CD4-positive, alpha-beta T cell treated with Interleukin-2 at 100 ng/mL for 4 hours (primary cell): ENCODE data around the gene ZNRF2.

Experiments
- DNase-seq: peaks from one replicate; pipeline ENCODE4 v3.0.0-alpha.2; 2020; ENCODE audit warnings: low spot score

The ZNRF2 gene

DNA sequence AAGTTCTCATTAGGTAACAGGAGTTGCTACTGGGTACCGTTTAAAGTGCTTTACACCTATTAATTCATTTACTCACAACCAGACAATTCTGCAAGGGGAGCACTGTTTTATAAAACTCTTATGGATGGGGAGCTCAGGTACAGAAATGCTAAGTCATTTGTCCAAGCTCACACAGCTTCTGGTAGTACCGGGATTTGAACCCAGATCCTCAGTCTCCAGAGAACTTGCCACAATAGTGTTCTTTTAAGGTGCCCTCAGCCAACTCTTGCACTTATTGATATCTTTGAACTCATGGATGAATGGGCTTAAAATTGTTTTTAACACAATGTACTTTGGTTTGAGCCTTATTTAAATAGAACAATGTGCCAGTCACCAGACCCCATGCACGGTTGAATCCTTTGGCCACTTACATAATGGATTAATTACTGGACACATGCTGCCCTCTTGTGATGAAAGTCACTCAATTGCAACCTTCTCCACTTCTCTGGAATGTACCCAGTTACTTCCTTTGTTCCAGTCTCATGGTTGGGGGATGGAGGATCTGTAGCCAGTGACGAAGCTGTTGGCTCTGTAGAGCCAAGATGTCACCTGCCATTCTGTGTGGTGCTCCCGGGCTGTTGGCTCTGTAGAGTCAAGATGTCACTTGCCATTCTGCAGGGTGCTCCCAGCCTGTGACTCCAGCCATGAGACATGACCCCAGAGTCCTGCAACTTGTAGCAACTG, 128.5 kb downstream of the ZNRF2 start:
- DNase-seq, result peak; percentile 47

DNA sequence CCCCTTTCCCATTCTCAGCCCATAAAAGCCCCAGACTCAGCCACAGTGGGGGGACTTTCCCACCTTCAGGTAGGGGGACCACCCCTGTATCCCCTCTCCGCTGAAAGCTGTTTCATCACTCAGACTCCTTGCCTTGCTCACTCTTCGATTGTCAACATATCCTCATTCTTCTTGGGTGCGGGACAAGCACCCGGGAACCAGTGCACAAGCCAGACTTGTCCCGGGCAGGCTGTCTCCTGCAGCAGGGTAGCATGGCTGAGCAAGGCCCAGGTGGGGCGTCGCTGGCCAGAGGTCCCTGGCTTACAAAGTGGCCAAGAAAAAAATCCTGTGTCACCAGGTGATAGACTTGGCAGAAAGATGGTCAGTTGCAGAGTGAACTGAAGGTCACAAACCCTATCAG, 129.5 kb downstream of the ZNRF2 start:
- DNase-seq, result no peak
